Measurements from ENCODE around the gene TDG.

DNA sequence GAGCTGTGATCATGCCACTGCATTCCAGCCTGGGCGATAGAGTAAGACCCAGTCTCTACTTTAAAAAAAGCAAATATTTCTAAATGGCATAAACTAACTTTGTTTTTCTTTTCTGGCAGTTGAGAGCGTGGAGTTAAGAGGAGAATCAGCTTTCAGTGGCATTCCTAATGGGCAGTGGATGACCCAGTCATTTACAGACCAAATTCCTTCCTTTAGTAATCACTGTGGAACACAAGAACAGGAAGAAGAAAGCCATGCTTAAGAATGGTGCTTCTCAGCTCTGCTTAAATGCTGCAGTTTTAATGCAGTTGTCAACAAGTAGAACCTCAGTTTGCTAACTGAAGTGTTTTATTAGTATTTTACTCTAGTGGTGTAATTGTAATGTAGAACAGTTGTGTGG, 21.2 kb downstream of the TDG start:
- TF ChIP-seq CTCF (IDR thresholded peaks at IDR 0.05) (no peak), POLR2A (IDR thresholded peaks at IDR 0.05; ENCODE audit: low read length) (no peak), MYC (IDR thresholded peaks at IDR 0.05; ENCODE audit: borderline replicate concordance, low read length) (no peak), HOXB13 (CRISPR knock-in tag; IDR thresholded peaks at IDR 0.05; ENCODE audit: low read depth) (no peak), NR3C1 (IDR thresholded peaks at IDR 0.05) (no peak), CEBPB (IDR thresholded peaks at IDR 0.05) (no peak), MAFK (IDR thresholded peaks at IDR 0.05; ENCODE audit: partially characterized antibody) (no peak), SMC3 (IDR thresholded peaks at IDR 0.05) (no peak), PHF8 (IDR thresholded peaks at IDR 0.05; ENCODE audit: borderline replicate concordance, low read depth) (no peak), EHMT2 (IDR thresholded peaks at IDR 0.05; ENCODE audit: low read depth) (no peak), MAZ (IDR thresholded peaks at IDR 0.05; ENCODE audit: borderline replicate concordance, low read depth, low read length) (no peak), PBX3 (IDR thresholded peaks at IDR 0.05) (no peak)

All from A549 (cell line).